CD14-positive monocyte (primary cell): ENCODE measurements around the gene POLD2. TPM values are rescaled to one million over a fixed set of nuclear protein-coding genes. Genes with fewer than 3 reads are reported as not detected.

ENCODE experiments used
- DNase-seq, 3 donors: peaks; one replicate each; pipeline ENCODE4 v3.0.0-alpha.2; 2011 to 2022
- H2AFZ ChIP-seq: 2 replicates; pipeline ENCODE4 v1.6.0; 2012; ENCODE audit warnings: mild to moderate bottlenecking, low read depth, low read length, inconsistent platforms; ENCODE audit not compliant: insufficient read depth, poor library complexity, severe bottlenecking
- H3K27ac ChIP-seq, 2 donors: 1 replicate in 1 of 2; 2 replicates in 1 of 2; pipeline ENCODE4 v1.5.1; 2012 to 2013; ENCODE audit warnings: low read length in 2 of 2, control low read depth in 1 of 2, inconsistent platforms in 1 of 2, low read depth in 1 of 2, mild to moderate bottlenecking in 1 of 2
- H3K27me3 ChIP-seq, 2 donors: one replicate each; pipeline versions ENCODE4 v1.6.0 to v1.6.1; 2011 to 2013; ENCODE audit warnings: low read length in 2 of 2; ENCODE audit not compliant: control insufficient read depth in 2 of 2, insufficient read depth in 2 of 2
- H3K36me3 ChIP-seq, 2 donors: replicated peaks in 1 of 2; 1 replicate in 1 of 2; 2 replicates in 1 of 2; pipeline versions ENCODE4 v1.5.1 to v1.6.1; 2012 to 2013; ENCODE audit warnings: low read length in 2 of 2, control low read depth in 1 of 2, inconsistent platforms in 1 of 2, mild to moderate bottlenecking in 1 of 2; ENCODE audit not compliant: insufficient read depth in 2 of 2, control insufficient read depth in 1 of 2
- H3K4me1 ChIP-seq, 2 donors: 1 replicate in 1 of 2; 2 replicates in 1 of 2; pipeline versions ENCODE4 v1.5.1 to v1.6.1; 2012 to 2013; ENCODE audit warnings: low read length in 2 of 2, control low read depth in 1 of 2, inconsistent platforms in 1 of 2, mild to moderate bottlenecking in 1 of 2, moderate library complexity in 1 of 2; ENCODE audit not compliant: insufficient read depth in 2 of 2, control insufficient read depth in 1 of 2
- H3K4me2 ChIP-seq: replicated peaks from 2 replicates; pipeline ENCODE3; 2012; ENCODE audit warnings: low read length, moderate library complexity, mild to moderate bottlenecking; ENCODE audit not compliant: poor library complexity, severe bottlenecking; ENCODE audit errors: extremely low read depth
- H3K4me3 ChIP-seq, 3 experiments: fragments of 200-600 bp in 1 of 3; sonication (generic) in 1 of 3; replicated peaks in 1 of 3; 1 replicate in 2 of 3; 2 replicates in 1 of 3; pipeline ENCODE4 v1.5.1; 2011 to 2013; ENCODE audit warnings: low read length in 3 of 3, mild to moderate bottlenecking in 3 of 3, control low read depth in 2 of 3, low read depth in 2 of 3, inconsistent platforms in 1 of 3, moderate library complexity in 1 of 3
- H3K79me2 ChIP-seq: 2 replicates; pipeline ENCODE4 v1.6.0; 2012; ENCODE audit warnings: mild to moderate bottlenecking, control low read depth, inconsistent platforms, low read length, moderate library complexity; ENCODE audit not compliant: insufficient read depth
- H3K9ac ChIP-seq: 2 replicates; pipeline ENCODE4 v1.6.0; 2017; ENCODE audit warnings: low read length, mild to moderate bottlenecking; ENCODE audit not compliant: insufficient read depth, poor library complexity, severe bottlenecking
- H3K9me3 ChIP-seq, 2 donors: replicated peaks in 1 of 2; 1 replicate in 1 of 2; 2 replicates in 1 of 2; pipeline versions ENCODE4 v1.5.1 to v1.6.1; 2012 to 2013; ENCODE audit warnings: low read length in 2 of 2, control low read depth in 1 of 2; ENCODE audit not compliant: control insufficient read depth in 1 of 2, insufficient read depth in 1 of 2
- H4K20me1 ChIP-seq: 2 replicates; pipeline ENCODE4 v1.6.0; 2012; ENCODE audit warnings: mild to moderate bottlenecking, low read length, control low read depth, moderate library complexity; ENCODE audit not compliant: insufficient read depth
- H3K27ac Mint-ChIP-seq, 7 donors: one replicate each; pipeline ENCODE4 v1.8.0; 2020; ENCODE audit warnings: mild to moderate bottlenecking in 7 of 7, mixed read lengths in 7 of 7, moderate library complexity in 6 of 7, inconsistent platforms in 2 of 7
- H3K27me3 Mint-ChIP-seq, 3 donors: one replicate each; pipeline ENCODE4 v1.8.0; 2021 to 2022; ENCODE audit warnings: low read depth in 3 of 3, mild to moderate bottlenecking in 3 of 3, mixed read lengths in 3 of 3, moderate library complexity in 3 of 3, inconsistent platforms in 1 of 3
- H3K36me3 Mint-ChIP-seq, 2 donors: one replicate each; pipeline ENCODE4 v1.8.0; 2020; ENCODE audit warnings: mixed read lengths in 2 of 2, inconsistent platforms in 1 of 2, mild to moderate bottlenecking in 1 of 2
- H3K4me1 Mint-ChIP-seq: one replicate; pipeline ENCODE4 v1.8.0; 2020; ENCODE audit warnings: mild to moderate bottlenecking, mixed read lengths
- H3K4me3 Mint-ChIP-seq, 2 donors: one replicate each; pipeline ENCODE4 v1.8.0; 2020; ENCODE audit warnings: mild to moderate bottlenecking in 2 of 2, mixed read lengths in 2 of 2, moderate library complexity in 1 of 2
- H3K9me3 Mint-ChIP-seq, 7 donors: one replicate each; pipeline ENCODE4 v1.8.0; 2020 to 2022; ENCODE audit warnings: mixed read lengths in 7 of 7, mild to moderate bottlenecking in 6 of 7, moderate library complexity in 6 of 7, inconsistent platforms in 2 of 7
- WGBS: methylation state at CpG from one replicate; pipeline ENCODE4 v1.1.5; 2013; ENCODE audit warnings: missing lambda C conversion rate; ENCODE audit not compliant: insufficient coverage; 5-methylcytosine and 5-hydroxymethylcytosine counted together
- intact Hi-C, 2 donors: fragments of 100-400 bp; cut with micrococcal nuclease; formaldehyde crosslinking; loops; one replicate each; pipeline versions ENCODE4 v1.15.0 to v1.15.1; 2023
- polyA plus RNA-seq, 3 donors: library from polyadenylated mRNA; depleted of rRNA in 1 of 3; unstranded in 2 of 3; stranded (reverse) in 1 of 3; fragments of 300-500 nt in 2 of 3; fragments of >200 nt in 1 of 3; fragmentation: Illumina TruSeq in 2 of 3; gene quantifications; 1 replicate in 2 of 3; 2 replicates in 1 of 3; pipeline ENCODE4 v1.2.3, GENCODE V29; 2012 to 2021
- TF ChIP-seq, protein P1 (sequence below): fragments of 200-600 bp; IDR thresholded peaks from one replicate; pipeline ENCODE4 v1.8.0; 2022; ENCODE audit warnings: antibody characterized with exemption, mild to moderate bottlenecking

Gene POLD2
- polyA plus RNA-seq, 3 donors = 24.1 to 27.1 (median 25.7) TPM

DNA sequence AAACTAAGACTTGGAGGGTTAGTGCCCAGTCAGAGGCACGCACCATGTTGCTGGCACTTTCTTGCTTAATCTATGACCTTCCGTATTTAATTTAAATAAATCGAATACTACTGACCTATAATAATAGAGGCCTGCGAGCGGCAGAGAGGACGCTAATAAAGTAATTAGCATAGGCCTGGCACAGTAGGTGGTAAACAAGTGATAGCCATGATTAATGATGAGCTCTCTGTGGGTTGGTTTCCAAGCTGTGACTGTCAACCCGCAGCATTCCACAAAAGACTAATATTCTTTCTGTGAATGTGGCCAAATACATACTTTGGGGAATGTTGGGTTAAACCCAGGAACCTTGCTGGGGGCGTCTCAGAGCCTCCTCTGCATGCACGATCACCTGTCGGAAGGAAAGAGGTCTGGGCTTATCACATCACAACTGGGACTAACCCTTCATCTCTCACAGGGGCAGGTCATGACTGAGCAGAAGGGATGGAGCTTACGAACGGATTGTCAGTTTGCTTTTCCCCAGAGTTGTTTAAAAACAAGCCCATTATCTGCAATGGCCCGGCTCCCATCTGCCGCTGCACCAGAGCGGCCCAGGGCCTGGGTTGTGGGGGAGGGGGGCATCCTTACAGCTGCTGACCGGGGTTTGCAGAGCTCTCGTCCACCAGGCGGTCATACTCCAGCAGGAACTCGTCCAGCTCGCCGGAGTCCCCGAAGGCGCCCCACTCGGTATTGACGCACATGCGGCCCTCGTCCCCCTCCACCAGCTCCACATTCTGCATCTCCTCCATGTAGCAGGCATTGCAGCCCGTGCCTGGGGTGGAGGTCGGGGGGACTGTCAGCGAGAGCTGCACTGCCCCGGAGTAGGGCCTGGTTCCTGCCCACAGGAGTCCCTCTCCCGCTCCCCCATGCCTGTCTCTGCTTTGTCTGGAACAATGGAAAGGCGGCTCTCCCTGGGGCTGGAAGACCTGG is 24.0 kb upstream of the POLD2 start:
- H3K27ac Mint-ChIP-seq = no peak overlapping the region
- no peak for DNase-seq
- H3K4me3 Mint-ChIP-seq = no peak overlapping the region
- H3K9me3 Mint-ChIP-seq = peaks cover 0 to 9% (median 0%) of the 10 kb centered on the region in 7 donors
- no peak overlapping the region for H2AFZ ChIP-seq
- H3K9me3 ChIP-seq = peaks cover 0 to 3% of the 10 kb centered on the region in 2 donors
- peaks cover 23 to 40% (median 37%) of the 10 kb centered on the region in 3 donors for H3K27me3 Mint-ChIP-seq
- H3K4me3 ChIP-seq = no peak overlapping the region
- TF ChIP-seq, protein P1, sequence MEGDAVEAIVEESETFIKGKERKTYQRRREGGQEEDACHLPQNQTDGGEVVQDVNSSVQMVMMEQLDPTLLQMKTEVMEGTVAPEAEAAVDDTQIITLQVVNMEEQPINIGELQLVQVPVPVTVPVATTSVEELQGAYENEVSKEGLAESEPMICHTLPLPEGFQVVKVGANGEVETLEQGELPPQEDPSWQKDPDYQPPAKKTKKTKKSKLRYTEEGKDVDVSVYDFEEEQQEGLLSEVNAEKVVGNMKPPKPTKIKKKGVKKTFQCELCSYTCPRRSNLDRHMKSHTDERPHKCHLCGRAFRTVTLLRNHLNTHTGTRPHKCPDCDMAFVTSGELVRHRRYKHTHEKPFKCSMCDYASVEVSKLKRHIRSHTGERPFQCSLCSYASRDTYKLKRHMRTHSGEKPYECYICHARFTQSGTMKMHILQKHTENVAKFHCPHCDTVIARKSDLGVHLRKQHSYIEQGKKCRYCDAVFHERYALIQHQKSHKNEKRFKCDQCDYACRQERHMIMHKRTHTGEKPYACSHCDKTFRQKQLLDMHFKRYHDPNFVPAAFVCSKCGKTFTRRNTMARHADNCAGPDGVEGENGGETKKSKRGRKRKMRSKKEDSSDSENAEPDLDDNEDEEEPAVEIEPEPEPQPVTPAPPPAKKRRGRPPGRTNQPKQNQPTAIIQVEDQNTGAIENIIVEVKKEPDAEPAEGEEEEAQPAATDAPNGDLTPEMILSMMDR = no peak
- H3K36me3 Mint-ChIP-seq = no peaks in the 10 kb centered on the region
- H3K36me3 ChIP-seq = no peaks in the 10 kb centered on the region
- peaks cover 0 to 37% of the 10 kb centered on the region in 2 donors for H3K27me3 ChIP-seq
- WGBS = 76% methylated on average over 8 of the region's 33 CpGs
- H3K79me2 ChIP-seq = no peaks in the 10 kb centered on the region
- no peaks in the 10 kb centered on the region for H4K20me1 ChIP-seq
- no peak overlapping the region for H3K27ac ChIP-seq
- peaks cover 14% of the 10 kb centered on the region for H3K4me1 Mint-ChIP-seq
- H3K9ac ChIP-seq = no peak overlapping the region
- H3K4me1 ChIP-seq = peaks cover 11 to 14% of the 10 kb centered on the region in 2 donors
- H3K4me2 ChIP-seq = no peak overlapping the region
- intact Hi-C loops = no loop called here

DNA sequence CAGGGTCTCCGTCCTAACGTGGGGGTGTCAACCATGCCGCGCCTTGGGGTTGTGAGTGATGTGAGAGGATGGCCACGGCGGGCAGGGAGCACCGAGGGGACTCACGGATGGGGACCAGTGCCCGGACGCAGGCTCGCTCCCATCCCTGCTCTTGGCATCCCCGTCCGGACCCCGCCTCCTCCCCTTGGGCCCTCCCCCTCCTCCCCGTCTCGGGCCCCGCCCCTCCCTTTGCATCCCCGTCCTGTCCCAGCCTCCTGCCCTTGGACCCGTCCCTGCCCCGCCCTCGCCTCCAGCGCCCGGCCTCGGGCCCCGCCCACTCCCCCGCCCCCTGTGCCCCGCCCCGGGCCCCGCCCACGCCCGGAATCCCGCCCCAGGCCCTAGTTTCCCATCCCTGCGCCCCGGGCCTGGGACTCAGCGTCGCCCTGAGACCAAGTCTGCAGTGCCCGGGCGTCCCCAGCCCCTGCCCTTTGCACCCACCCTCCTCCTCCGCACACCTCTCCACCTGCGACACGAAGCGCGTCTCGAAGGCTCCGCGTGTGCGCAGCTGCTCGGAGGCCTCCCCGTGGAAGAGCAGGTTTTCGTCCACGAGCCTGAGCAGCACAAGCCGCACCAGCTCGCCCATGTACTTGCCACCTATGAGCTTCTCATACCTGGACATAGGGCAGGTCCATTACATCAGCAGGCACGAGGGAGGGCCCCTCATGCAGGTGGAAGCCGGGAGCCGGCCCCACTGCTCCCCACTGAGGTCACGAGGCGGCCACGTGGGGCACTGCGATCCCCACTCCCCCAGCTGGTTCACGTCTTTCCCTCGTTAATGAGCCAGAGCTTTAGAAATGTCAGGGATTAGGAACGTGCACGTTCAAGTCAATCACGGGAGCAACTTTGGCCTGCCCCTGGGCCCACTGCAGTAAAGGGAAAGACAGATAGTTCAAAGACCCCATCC is 22.9 kb upstream of the POLD2 start:
- peak overlapping the region; percentile 67 for H3K4me2 ChIP-seq
- peaks cover 11 to 14% of the 10 kb centered on the region in 2 donors for H3K4me1 ChIP-seq
- H4K20me1 ChIP-seq = no peaks in the 10 kb centered on the region
- no peak overlapping the region for H3K9ac ChIP-seq
- Mint-ChIP-seq H3K4me3 (peak overlapping the region; percentile 67 to 81), H3K36me3 (no peaks in the 10 kb centered on the region), H3K27me3 (peaks cover 23 to 42% (median 37%) of the 10 kb centered on the region in 3 donors), H3K27ac (peak overlapping the region in 1 of 7 donors; percentile 25), H3K9me3 (peaks cover 0 to 9% (median 0%) of the 10 kb centered on the region in 7 donors), H3K4me1 (peaks cover 14% of the 10 kb centered on the region)
- TF ChIP-seq, protein P1 = no peak
- H3K9me3 ChIP-seq = peaks cover 0 to 3% of the 10 kb centered on the region in 2 donors
- 18% methylated on average over 45 of the region's 65 CpGs for WGBS
- H3K4me3 ChIP-seq = peak overlapping the region in 1 of 3 experiments; percentile 58
- H3K36me3 ChIP-seq = no peaks in the 10 kb centered on the region
- peaks cover 0 to 37% of the 10 kb centered on the region in 2 donors for H3K27me3 ChIP-seq
- no peaks in the 10 kb centered on the region for H3K79me2 ChIP-seq
- peak overlapping the region; percentile 71 for H2AFZ ChIP-seq
- H3K27ac ChIP-seq = no peak overlapping the region
- intact Hi-C loops = no loop called here
- DNase-seq = peak; percentile 4 to 41 (median 38)
